GM19438 (cell line): ENCODE measurements around the gene SUSD3.

Experiments
- ATAC-seq: cut with Tn5 transposase; IDR thresholded peaks from one replicate; pipeline ENCODE4 v1.9.1; 2021; ENCODE audit warnings: low read depth; ENCODE audit not compliant: unreplicated experiment

The SUSD3 gene

DNA sequence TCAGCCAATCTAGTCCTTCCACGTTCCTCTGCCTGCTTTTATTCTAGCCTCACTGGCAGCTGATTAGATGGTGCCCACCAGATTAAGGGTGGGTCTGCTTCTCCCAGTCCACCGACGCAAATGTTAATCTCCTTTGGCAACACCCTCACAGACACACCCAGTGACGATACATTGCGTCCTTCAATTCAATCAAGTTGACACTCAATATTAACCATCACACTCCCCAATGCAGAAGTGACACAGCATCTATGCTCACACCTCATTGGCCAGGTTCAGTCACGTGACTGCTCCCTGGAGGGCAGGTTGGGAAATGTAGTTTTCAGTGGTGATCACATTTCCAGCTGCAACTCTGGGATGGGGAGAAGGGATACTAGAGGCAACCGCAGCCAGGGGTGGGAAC lies 13.0 kb downstream of the SUSD3 start:
- ATAC-seq, result no peak

DNA sequence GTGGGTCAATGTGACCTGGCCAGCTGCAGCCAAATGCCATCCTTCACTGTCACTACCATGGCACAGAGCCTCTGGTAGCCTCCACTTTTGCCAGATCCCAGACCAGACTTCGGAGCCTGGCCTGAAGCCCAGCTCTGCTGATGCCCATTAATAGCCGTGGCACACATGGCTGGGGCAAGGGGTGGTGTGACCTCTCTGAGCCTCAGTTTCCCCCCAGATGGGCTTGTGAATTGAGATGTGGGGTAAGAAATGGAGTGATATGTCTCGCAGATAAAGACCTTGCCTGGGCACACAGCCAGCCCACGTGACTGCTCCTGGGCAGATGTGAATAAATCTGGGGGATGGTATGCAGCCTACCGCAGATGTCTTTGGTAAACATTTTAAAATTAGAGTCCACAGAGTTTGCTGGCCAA lies 13.9 kb downstream of the SUSD3 start:
- ATAC-seq, result no peak

- no peak for ATAC-seq
Measured at GRCh38 chr9:93076101-93076791, 17.7 kb downstream of the SUSD3 start.

DNA sequence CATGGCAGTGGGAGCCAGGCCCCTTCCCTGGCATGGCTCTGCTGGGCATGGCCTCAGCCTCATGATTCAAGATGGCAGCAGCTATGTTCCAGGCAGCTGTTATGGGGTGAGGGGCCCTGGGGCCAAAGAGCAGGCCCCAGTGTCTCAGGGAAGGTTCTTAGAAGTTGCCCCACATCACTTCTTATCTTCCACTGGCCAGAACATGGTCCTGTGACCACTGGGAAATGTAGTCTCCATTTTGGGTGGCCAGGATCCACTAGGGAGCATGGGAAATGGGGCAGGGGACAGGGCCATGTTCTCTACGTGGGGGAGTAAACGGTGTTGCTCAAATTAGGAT lies 18.3 kb downstream of the SUSD3 start:
- ATAC-seq, result no peak

GRCh38 chr9:93077367-93077766 lies 18.9 kb downstream of the SUSD3 start:
- no peak for ATAC-seq

GRCh38 chr9:93077811-93078210 lies 19.3 kb downstream of the SUSD3 start:
- no peak for ATAC-seq

DNA sequence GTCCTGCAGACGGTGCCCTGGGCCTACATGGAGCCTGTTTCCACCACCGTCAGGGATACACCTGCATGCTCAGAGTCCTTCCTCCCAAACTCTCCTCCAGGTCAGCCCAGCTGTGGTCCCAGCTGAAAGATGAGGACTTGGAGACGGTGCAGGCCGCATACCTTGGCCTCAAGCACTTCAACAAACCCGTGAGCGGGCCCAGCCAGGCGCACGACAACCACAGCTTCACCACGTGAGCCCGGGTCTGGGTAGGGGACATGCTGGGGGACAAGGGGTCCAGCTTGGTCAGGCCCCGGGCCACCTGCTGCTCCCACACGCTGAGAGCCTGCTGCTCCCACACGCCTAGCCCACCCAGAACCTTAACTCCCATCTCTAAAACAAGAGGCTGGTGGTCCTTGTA lies 20.9 kb downstream of the SUSD3 start:
- no peak for ATAC-seq

DNA sequence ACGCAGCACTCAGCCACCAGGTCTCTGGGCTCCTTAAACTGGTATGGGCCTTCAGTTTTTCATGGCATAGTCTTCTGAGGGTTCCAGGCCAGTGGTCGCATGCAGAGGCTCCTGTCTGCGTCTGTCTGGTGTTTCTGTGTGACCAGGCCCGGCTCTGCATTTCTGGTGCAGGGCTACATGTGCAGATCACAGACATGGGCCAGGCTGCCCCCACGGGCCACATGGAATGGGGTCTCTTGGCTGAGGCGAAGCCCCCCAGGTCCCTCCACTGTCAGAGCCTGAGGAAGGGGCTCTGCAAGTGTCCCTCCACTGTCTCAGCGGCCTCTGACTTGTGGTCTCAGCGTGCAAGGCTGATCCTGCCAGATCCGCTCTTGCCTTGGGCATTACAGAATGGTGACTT lies 21.9 kb downstream of the SUSD3 start:
- no peak for ATAC-seq

GRCh38 chr9:93081081-93081529 lies 22.6 kb downstream of the SUSD3 start:
- no peak for ATAC-seq

GRCh38 chr9:93081931-93082330 lies 23.4 kb downstream of the SUSD3 start:
- ATAC-seq, result no peak

DNA sequence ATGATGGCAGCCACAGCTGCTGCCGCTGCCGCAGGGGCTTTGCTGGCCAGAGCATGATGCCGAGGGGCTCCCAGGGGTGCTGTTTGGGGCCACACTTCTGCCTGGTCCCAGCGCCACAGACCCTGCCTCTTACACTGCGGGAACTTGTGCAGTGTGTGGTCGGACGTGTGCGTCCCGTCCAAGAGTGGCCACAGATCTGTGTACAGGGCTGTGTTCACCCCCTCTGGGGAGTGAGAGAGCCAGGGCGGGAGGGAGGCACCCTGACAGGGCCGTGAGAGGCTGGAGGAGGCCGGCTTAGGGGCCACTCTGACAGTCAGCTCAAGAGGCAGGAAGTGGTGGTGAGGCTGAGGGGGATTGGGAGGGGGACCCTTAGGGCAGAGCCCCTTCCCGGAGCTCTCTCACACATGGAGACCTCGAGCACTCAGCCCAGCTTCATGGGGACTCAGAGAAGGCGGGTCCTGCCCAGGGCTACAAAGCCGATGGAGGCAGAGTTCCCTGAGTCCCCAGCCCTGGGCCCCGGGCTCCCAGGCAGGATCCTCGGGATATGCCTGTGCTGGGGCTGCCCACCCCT lies 24.4 kb downstream of the SUSD3 start:
- no peak for ATAC-seq

- ATAC-seq, result no peak
Measured at GRCh38 chr9:93083592-93084470, 25.3 kb downstream of the SUSD3 start.

DNA sequence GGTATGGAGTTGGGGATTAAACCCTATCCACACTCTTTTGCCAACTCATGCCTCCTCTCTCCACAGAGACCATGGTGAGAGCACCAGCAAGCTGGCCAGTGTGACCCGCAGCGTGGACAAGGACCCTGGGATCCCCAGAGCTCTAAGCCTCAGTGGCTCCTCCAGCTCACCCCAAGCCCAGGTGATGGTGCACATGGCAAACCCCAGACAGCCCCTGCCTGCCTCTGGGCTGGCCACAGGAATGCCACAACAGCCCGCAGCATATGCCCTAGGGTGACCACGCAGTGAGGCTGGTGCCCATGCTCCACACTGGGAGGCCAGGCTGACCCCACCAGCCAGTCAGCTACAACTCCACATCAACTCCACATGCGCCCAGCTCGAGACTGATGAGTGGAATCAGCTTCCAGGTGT lies 26.0 kb downstream of the SUSD3 start:
- ATAC-seq, result no peak

GRCh38 chr9:93085676-93086075 lies 27.2 kb downstream of the SUSD3 start:
- ATAC-seq, result no peak

GRCh38 chr9:93086447-93087224 lies 28.1 kb downstream of the SUSD3 start:
- no peak for ATAC-seq

GRCh38 chr9:93087971-93088655 lies 29.6 kb downstream of the SUSD3 start:
- no peak for ATAC-seq

DNA sequence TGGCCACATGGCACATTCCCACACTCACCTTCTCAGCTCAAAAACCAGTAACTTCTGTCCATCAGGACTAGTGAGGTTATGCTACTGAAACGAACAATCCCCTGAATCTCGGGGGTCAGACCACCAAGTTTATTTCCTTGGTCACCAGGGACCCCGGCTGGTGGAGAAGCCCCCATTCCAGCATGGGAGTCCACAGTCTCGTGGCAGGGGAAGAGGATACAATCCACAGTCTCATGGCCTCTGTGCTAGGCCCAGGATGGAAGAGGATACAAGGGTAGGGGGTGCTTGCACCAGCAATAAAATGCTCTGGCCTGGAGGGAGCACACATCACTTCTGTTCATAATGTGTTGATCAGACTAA lies 30.1 kb downstream of the SUSD3 start:
- no peak for ATAC-seq

DNA sequence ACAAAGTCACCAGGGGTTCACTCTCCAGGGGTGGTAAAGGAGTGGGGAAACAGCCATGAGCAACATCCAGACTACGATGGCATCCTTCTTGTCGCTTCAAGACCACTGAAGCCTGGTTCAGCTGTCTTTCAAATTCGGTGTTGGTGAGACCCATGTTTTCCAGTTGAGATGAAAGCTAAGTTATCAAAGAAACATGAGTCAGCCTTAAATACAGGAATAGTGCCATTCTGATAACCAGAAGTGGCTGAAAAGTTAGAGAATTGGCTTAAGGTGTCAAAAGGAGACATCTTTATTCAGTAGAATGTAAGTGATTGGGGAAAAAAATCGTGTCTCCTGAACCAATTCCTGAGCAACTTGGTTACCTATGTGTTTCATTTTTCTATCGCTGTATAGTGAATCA lies 30.5 kb downstream of the SUSD3 start:
- ATAC-seq, result no peak

DNA sequence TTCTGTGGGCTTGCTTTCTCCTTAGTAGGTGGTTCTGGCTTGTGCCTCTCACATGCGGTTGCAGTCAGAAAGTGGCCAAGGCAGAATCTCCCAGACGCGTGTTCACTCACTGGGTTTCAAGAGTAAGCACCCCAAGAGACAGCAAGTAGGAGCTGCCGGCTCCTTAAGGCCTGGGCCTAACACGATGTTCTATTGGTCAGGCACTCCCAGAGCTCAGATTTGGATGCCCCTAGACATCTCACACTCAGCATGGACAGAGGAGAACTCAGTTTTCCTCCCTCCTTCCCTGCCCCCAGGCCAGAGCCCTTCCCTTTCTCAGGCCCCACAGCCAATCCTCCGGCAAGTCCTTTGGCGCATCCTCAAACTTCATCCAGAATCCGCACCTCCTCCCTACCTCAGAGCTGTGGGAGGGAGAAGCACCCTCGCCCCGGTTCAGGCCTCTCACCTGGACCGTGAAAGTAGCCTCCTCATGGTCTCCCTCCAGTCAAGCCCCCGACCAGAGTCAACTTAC lies 31.0 kb downstream of the SUSD3 start:
- no peak for ATAC-seq

DNA sequence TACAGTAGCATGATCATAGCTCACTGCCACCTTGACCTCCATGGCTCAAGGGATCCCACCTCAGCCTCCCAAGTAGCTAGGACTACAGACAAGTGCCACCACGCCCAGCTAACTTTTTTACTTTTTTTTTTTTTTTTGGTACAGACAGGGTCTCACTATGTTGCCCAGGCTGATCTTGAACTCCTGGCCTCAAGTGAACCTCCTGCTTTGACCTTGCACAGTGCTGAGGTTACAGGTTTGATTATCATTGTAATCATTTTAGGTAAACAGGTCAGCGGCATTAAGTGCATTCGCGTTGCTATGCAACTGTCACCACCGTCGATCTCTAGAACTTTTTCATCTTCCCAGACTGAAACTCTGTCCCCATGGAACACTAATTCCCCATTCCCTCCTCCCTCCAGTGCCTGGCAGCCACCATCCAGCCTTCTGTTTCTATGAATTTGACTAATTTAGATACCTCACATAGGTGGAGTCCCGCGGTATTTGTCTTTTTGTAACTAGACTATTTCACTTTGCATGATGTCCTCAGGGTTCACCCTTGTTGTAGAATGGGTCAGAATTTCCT lies 31.7 kb downstream of the SUSD3 start:
- ATAC-seq, result no peak
